HG02678 (cell line): ENCODE results near the gene GALNT2.

Source experiments
- ATAC-seq: cut with Tn5 transposase; IDR thresholded peaks from one replicate; pipeline ENCODE4 v1.9.1; 2021; ENCODE audit warnings: mild to moderate bottlenecking, moderate library complexity; ENCODE audit not compliant: unreplicated experiment

Gene GALNT2

DNA sequence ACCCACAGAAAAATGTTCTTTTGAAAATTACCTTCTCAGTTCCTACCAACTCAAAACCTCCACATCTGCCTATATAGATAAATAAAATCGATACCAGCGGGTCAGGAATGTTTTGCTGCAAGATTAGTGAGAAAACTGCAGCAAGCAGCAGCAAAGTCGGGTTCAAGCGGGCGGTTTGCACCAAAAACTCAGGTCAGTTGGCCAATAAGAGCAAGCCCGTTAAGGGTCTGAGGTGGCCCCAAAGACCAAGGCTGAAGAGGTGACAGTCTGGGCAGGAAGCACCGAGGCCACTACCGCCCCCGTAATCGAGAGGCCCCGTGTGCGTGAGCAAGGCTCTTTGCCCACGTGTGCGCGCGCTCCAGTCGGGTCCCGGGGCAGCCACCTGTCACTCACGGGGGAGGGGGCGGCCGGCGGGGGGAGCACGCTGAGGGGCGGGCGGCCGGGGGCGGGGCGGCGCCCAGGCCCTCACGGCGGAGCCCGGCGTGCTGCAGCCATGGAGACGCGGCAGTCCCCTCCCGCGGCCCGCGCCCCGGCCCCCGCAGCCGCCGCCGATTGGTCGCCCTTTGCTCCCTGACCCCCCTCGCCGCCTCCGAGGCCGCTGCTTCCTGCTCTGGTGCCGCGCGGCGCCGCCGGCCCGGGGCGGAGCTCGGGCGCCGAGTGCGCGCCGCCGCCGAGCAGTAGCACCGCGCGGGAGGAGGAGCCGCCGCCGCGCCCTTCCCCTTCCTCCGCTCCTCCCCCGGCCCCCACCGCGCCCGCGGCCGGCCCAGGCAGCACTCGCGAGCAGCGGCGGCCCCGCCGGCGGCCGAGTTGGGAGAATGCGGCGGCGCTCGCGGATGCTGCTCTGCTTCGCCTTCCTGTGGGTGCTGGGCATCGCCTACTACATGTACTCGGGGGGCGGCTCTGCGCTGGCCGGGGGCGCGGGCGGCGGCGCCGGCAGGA, at the start of gene GALNT2:
Gene GALNT2, plus strand, starts transcription at position 773 of the 939 bp plus-strand sequence. Its CDS starts 43 bp downstream, at position 816.
- peak; percentile 83 for ATAC-seq

DNA sequence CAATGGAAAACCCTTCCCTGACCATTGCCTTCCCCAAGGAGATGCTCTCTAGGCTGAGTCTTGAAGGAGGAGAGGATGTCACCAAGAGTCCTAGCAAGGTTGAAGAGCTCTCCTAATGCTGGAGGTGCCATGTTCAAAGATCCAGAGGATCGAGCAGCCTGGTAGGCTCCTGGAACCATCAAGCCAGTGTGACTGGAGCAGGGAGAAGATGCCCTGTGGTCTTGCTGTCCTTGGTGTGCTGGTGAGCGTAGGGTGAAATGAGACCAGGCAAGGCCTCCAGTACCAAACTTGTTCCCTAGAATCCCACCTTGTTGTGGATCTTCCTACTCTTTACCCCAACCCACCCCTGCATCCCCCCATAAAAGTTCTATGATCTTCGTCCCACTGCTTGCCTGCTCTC, 46.6 kb upstream of the GALNT2 start:
- no peak for ATAC-seq

- no peak for ATAC-seq
These were observed 44.2 kb upstream of the GALNT2 start for GRCh38 chr1:230022666-230023380.

GRCh38 chr1:230025686-230026085, 41.4 kb upstream of the GALNT2 start:
- no peak for ATAC-seq

DNA sequence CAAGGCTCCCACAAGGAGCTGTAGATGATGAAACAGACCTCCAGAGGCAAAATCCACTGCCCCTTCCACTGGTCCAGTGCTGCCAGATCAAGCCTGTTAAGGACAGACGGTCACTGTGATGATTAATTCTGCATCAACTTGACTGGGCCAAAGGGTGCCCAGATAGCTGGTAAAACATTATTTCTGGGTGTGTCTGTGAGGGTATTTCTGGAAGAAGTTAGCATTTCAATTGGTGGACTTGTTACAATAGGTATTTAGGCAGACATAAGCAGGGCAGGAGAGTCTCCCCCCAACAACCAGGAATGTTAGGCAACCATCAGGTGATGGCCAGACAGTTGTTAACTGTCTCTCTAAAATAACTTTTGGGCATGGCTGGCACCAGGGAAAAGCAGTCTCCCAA, 40.9 kb upstream of the GALNT2 start:
- no peak for ATAC-seq

DNA sequence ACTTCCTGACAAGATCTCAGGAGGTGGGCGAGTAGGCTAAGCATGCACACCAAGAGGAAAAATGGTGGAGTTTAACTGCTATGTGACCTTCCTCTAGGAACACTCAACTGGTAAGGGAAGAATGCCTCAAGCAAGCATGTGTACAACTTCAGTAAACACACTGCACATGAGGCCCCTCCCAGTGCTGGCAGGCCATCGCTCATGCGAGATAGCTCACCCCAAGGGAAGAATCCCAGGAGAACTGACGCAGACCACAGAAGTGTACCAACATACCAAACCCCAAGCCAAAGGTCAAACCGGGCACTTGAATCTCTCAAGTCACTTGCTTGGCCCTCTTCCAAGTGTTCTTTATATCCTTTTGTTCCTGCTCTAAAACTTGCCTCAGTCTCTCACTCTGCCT, 40.5 kb upstream of the GALNT2 start:
- no peak for ATAC-seq

DNA sequence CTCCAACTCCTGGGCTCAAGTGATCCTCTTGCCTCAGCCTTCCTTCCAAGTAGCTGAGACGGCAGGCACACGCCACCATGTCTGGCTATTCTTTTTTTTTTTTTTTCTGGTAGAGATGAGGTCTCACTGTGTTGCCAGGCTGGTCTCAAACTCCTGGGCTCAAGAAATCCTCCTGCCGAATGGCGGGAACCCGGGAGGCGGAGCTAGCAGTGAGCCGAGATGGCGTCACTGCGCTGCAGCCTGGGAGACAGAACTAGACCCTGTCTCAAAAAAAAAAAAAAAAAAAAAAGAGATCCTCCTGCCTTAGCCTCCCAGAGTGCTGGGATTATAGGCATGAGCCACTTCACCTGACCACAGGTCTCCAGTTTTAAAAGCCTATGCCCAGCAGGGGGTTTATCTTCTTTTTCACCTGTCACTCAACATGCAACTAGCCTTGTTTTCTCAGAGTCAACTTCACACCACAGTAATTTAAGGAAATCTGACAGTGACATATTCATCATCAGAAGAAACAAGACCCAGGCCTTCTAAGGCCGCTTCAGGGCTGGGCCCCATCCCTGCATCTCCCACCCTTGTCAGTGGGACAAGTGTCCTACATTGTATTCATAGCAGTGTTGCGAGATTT, 38.3 kb upstream of the GALNT2 start:
- ATAC-seq: no peak

DNA sequence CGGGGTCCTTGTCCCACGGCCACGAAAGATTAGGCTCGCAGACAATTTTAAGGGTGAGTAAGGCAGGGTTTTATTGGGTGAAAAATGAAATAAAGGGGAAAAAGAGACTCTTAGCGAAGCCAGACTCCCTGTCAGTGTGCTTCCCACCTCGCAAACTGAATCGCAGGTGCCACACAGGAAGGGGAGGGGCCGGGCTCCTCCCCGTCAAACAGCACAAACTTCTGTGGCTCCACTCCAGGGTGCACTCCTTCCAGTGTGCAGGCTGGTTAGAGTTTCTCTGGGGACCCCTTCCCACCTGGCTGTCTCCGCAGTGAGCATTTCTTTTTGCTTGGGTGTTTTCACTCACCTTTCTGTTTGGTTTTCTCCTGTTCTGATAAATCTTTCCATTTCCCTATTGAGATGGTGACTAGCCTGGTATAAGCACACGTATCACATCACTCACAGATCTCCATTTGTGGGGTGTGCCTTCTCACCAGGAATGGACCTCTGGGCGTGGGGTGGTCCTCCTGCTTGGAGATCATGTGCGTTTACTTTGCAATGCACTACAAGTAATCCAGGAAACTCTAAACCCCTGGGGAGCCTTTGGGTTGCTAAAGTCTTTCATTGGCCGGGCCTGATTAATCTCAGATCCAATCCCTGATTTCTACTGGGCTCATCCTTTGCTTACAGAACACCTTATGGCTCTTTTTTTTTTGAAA, 37.6 kb upstream of the GALNT2 start:
- no peak for ATAC-seq

GRCh38 chr1:230030122-230030821, 36.8 kb upstream of the GALNT2 start:
- no peak for ATAC-seq

- no peak for ATAC-seq
These were observed 35.9 kb upstream of the GALNT2 start for GRCh38 chr1:230031131-230031530.

GRCh38 chr1:230032516-230033281, 34.3 kb upstream of the GALNT2 start:
- no peak for ATAC-seq

GRCh38 chr1:230037261-230037660, 29.8 kb upstream of the GALNT2 start:
- peak; percentile 59 for ATAC-seq

DNA sequence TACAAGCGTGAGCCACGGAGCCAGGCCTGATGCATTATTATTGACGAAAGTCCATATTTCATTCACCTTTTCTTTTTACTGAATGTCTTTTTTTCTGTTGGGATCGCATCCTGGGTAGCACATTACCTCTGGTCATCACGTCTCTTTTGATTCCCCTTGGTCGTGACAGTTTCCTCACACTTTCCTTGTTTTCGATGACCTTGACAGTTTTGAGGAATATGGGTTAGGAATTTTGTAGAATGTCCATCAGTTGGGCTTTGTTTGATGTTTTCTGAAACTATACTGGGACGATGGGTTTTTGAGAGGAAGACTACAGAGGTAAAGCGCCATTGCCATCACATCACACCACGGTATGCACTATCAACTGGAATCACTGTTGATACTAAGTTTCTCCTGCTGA, 26.6 kb upstream of the GALNT2 start:
- no peak for ATAC-seq

DNA sequence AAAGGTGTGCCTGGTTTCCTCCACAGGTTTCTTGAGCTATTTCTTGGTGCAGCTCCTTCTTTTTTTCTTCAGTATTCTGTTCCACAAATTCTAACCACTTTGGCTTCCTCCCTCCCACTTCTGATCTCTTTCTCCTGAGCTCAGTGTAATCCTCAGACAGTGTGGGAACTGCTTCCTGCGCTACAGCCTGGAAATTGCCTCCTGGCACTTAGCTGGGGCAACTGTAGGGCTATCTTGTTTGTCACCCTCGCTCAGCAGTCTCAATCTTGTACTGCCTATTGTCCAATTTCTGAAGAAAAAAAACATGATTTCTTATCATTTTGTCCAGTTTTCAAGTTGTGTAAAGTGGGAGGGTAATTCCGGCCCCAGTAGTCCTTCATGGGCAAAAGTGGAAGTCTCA, 24.0 kb upstream of the GALNT2 start:
- ATAC-seq: no peak

- ATAC-seq: no peak
These were observed 22.3 kb upstream of the GALNT2 start for GRCh38 chr1:230044729-230045128.

- ATAC-seq: no peak
These were observed 19.7 kb upstream of the GALNT2 start for GRCh38 chr1:230047114-230047865.

DNA sequence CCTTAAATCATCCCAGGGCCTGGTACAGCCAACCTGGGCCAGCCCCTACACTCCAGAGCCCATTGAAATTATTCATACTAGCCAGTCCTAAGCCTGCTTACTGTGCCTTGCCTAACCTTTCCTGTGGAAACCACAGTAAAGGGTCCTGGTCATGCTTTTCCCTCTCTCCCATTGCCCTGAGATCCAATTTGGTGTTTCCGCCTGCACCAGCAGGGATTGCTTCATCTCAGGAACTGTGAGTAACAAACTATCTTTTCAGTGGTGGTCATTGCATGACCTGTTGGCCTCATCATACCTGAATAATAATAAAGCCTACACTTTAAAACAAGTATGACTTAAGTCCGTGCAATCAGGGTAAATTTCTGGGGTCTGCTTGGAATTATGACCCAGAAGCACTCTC, 18.7 kb upstream of the GALNT2 start:
- ATAC-seq: no peak

GRCh38 chr1:230048922-230049321, 18.1 kb upstream of the GALNT2 start:
- no peak for ATAC-seq

DNA sequence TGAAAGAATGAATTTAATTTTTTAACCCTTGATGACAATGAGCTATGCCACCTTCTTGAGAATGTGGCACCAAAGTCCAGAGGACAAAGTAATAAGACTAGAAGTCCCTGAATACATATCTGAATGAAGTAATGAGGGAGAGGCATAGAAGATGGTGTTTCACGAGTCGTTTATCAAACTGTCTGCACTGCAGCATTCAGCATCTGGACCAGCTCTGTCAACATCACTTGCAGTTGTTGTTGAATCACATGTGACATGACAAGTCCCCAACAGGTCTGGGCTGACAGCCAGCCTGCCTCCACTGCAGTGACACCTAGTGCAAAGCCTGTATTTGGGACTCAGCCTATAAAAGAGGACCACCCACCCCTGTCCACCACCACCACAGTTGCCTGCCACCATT, 17.3 kb upstream of the GALNT2 start:
- no peak for ATAC-seq
